Measurements from ENCODE around the gene ELFN1.

DNA sequence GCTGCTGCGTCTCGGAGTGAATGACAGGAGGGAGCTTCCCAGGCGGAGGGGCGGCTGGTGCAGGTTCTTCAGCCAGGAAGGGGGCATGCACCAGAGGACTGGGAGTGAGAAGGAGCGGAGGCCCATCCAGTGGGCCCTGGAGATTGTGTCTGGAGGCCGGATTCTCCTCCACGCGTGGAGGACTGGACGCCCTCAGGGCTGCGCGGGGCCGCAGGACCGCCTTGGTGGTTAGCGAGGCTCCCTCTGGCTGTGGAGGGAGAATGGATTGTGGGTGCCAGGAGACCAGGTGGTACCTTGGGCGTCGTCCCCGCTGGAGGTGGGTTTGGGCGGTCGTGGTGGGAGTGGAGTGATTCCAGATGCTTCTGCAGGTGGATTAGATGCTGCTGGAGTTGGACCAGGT, 68.9 kb downstream of the ELFN1 start:
- TF ChIP-seq POLR2A (IDR thresholded peaks at IDR 0.05; ENCODE audit: low read length) = no peak
- no peak for TF ChIP-seq GATA1 (IDR thresholded peaks at IDR 0.05; ENCODE audit: low read depth, low read length)
